Measurements from ENCODE around the gene NGF. TPM values are rescaled to one million over a fixed set of nuclear protein-coding genes. Genes with fewer than 3 reads are reported as not detected.

Gene NGF
- total RNA-seq, 1 donor from 2014 or later, result 12.9 TPM

GRCh38 chr1:115265099-115265498, 73.0 kb downstream of the NGF start:
- DNase-seq (ENCODE audit: low read depth) (no peak), FAIRE-seq (no peak)
- Histone ChIP-seq H3K9me3 (ENCODE audit: insufficient read depth, low read depth, low read length) (no peaks in the 10 kb centered on the region), H3K36me3 (ENCODE audit: insufficient read depth, low read length) (no peaks in the 10 kb centered on the region), H3K27ac (ENCODE audit: low read depth, low read length) (no peak overlapping the region), H3K4me2 (ENCODE audit: low read length) (no peak overlapping the region), H3K4me3 (ENCODE audit: insufficient read depth, low read depth, low read length) (no peak overlapping the region), H3K4me1 (ENCODE audit: insufficient read depth, low read length) (no peaks in the 10 kb centered on the region), H4K20me1 (ENCODE audit: insufficient read depth, low read length) (no peaks in the 10 kb centered on the region), H2AFZ (ENCODE audit: low read depth, low read length) (no peak overlapping the region), H3K79me2 (ENCODE audit: insufficient read depth, low read length) (no peaks in the 10 kb centered on the region), H3K27me3 (ENCODE audit: insufficient read depth, low read length) (no peaks in the 10 kb centered on the region), H3K9ac (ENCODE audit: low read length) (no peak overlapping the region)
- Mint-ChIP-seq H3K4me1 (ENCODE audit: low read depth, unreplicated experiment) (peaks cover 9% of the 10 kb centered on the region), H3K4me3 (ENCODE audit: unreplicated experiment) (no peak overlapping the region), H3K27ac (ENCODE audit: unreplicated experiment) (no peak overlapping the region), H3K27me3 (ENCODE audit: low read depth, unreplicated experiment) (peaks cover 11% of the 10 kb centered on the region), H3K36me3 (ENCODE audit: low read depth, unreplicated experiment) (no peaks in the 10 kb centered on the region), H3K9me3 (ENCODE audit: unreplicated experiment) (peaks cover 5% of the 10 kb centered on the region)
- TF ChIP-seq, protein P1, sequence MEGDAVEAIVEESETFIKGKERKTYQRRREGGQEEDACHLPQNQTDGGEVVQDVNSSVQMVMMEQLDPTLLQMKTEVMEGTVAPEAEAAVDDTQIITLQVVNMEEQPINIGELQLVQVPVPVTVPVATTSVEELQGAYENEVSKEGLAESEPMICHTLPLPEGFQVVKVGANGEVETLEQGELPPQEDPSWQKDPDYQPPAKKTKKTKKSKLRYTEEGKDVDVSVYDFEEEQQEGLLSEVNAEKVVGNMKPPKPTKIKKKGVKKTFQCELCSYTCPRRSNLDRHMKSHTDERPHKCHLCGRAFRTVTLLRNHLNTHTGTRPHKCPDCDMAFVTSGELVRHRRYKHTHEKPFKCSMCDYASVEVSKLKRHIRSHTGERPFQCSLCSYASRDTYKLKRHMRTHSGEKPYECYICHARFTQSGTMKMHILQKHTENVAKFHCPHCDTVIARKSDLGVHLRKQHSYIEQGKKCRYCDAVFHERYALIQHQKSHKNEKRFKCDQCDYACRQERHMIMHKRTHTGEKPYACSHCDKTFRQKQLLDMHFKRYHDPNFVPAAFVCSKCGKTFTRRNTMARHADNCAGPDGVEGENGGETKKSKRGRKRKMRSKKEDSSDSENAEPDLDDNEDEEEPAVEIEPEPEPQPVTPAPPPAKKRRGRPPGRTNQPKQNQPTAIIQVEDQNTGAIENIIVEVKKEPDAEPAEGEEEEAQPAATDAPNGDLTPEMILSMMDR (IDR thresholded peaks at IDR 0.05; ENCODE audit: insufficient read depth, low read depth, low read length), result no peak
- TF ChIP-seq EZH2 (IDR thresholded peaks at IDR 0.05; ENCODE audit: insufficient read depth, low read length), result no peak

DNA sequence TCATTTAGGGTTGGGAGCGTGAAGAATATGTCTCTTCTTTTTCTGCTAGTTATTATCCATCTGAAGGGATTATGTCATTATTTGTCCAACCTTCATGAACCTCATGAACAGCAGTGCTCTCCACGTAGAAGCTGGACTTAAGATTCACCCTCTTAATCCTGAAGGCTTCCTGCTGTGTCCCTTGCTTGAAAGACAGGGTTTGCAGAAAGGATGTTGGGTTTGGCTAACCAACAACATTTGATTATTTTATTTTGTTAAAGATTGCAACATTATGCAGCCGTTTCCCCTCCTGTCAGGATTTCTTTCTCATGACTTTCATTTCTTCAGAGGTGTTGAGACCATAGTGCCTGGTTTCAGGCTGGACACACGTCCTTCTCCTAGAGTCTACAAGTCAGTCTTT, 75.2 kb downstream of the NGF start:
- Histone ChIP-seq H3K4me1 (ENCODE audit: insufficient read depth, low read length) (peaks cover 3% of the 10 kb centered on the region), H3K27ac (ENCODE audit: low read depth, low read length) (no peak overlapping the region), H2AFZ (ENCODE audit: low read depth, low read length) (no peak overlapping the region), H4K20me1 (ENCODE audit: insufficient read depth, low read length) (no peaks in the 10 kb centered on the region), H3K9ac (ENCODE audit: low read length) (no peak overlapping the region), H3K4me2 (ENCODE audit: low read length) (no peak overlapping the region), H3K9me3 (ENCODE audit: insufficient read depth, low read depth, low read length) (peaks cover 5% of the 10 kb centered on the region), H3K27me3 (ENCODE audit: insufficient read depth, low read length) (no peaks in the 10 kb centered on the region), H3K79me2 (ENCODE audit: insufficient read depth, low read length) (no peaks in the 10 kb centered on the region), H3K36me3 (ENCODE audit: insufficient read depth, low read length) (no peaks in the 10 kb centered on the region), H3K4me3 (ENCODE audit: insufficient read depth, low read depth, low read length) (no peak overlapping the region)
- Mint-ChIP-seq H3K4me1 (ENCODE audit: low read depth, unreplicated experiment) (peaks cover 21% of the 10 kb centered on the region), H3K4me3 (ENCODE audit: unreplicated experiment) (no peak overlapping the region), H3K27me3 (ENCODE audit: low read depth, unreplicated experiment) (peaks cover 5% of the 10 kb centered on the region), H3K9me3 (ENCODE audit: unreplicated experiment) (peaks cover 8% of the 10 kb centered on the region), H3K27ac (ENCODE audit: unreplicated experiment) (no peak overlapping the region), H3K36me3 (ENCODE audit: low read depth, unreplicated experiment) (no peaks in the 10 kb centered on the region)
- TF ChIP-seq, protein P1 (IDR thresholded peaks at IDR 0.05; ENCODE audit: insufficient read depth, low read depth, low read length), result no peak
- TF ChIP-seq EZH2 (IDR thresholded peaks at IDR 0.05; ENCODE audit: insufficient read depth, low read length), result no peak
- DNase-seq (ENCODE audit: low read depth) (peak; percentile 45), FAIRE-seq (peak; percentile 13)

DNA sequence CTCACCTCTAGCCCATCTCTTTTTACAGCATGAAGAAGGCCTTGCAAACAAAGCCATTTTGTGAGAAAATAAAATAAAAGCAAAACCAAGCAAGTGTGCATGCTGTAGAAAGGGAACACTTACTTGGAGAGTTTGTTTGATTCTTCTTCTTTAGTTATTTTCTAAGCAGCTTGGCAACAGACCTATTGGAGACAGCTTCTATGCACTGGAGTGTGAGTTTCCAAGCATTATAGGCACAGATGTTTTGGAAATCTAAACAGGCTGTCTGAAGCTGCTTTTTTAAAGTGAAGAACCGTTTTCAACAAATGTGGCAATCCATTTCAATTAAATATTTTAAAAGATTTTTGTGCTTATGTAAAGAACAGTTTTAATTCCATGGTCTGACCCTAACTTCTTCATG, 76.6 kb downstream of the NGF start:
- Histone ChIP-seq H3K9ac (ENCODE audit: low read length) (no peak overlapping the region), H3K9me3 (ENCODE audit: insufficient read depth, low read depth, low read length) (peaks cover 5% of the 10 kb centered on the region), H3K27ac (ENCODE audit: low read depth, low read length) (no peak overlapping the region), H3K4me3 (ENCODE audit: insufficient read depth, low read depth, low read length) (no peak overlapping the region), H3K4me1 (ENCODE audit: insufficient read depth, low read length) (peaks cover 6% of the 10 kb centered on the region), H2AFZ (ENCODE audit: low read depth, low read length) (no peak overlapping the region), H3K36me3 (ENCODE audit: insufficient read depth, low read length) (no peaks in the 10 kb centered on the region), H4K20me1 (ENCODE audit: insufficient read depth, low read length) (no peaks in the 10 kb centered on the region), H3K27me3 (ENCODE audit: insufficient read depth, low read length) (no peaks in the 10 kb centered on the region), H3K79me2 (ENCODE audit: insufficient read depth, low read length) (no peaks in the 10 kb centered on the region), H3K4me2 (ENCODE audit: low read length) (no peak overlapping the region)
- no peaks in the 10 kb centered on the region for H3K36me3 Mint-ChIP-seq (ENCODE audit: low read depth, unreplicated experiment)
- H3K4me3 Mint-ChIP-seq (ENCODE audit: unreplicated experiment), result no peak overlapping the region
- TF ChIP-seq, protein P1 (IDR thresholded peaks at IDR 0.05; ENCODE audit: insufficient read depth, low read depth, low read length), result no peak
- no peak for TF ChIP-seq EZH2 (IDR thresholded peaks at IDR 0.05; ENCODE audit: insufficient read depth, low read length)
- no peak overlapping the region for H3K27ac Mint-ChIP-seq (ENCODE audit: unreplicated experiment)
- FAIRE-seq, result no peak
- DNase-seq (ENCODE audit: low read depth), result no peak
- H3K27me3 Mint-ChIP-seq (ENCODE audit: low read depth, unreplicated experiment), result peaks cover 2% of the 10 kb centered on the region
- H3K9me3 Mint-ChIP-seq (ENCODE audit: unreplicated experiment), result peaks cover 8% of the 10 kb centered on the region
- H3K4me1 Mint-ChIP-seq (ENCODE audit: low read depth, unreplicated experiment), result peaks cover 27% of the 10 kb centered on the region
